Mucosa of descending colon (tissue), 3 donors: ENCODE data around the gene HSPA6. TPM values are rescaled to one million over a fixed set of nuclear protein-coding genes. Genes with fewer than 3 reads are reported as not detected.

Source experiments
- ATAC-seq: fragments of 200-7000 bp; cut with Tn5 transposase; one replicate; pipeline ENCODE4 v1.9.1; 2020; ENCODE audit warnings: mild to moderate bottlenecking, moderate library complexity
- DNase-seq, 3 donors: peaks; one replicate each; pipeline ENCODE4 v3.0.0-alpha.2; 2020
- H3K36me3 ChIP-seq: fragments of 200-600 bp; one replicate; pipeline ENCODE4 v1.8.0; 2021; ENCODE audit warnings: low read depth, mild to moderate bottlenecking
- H3K4me1 ChIP-seq: fragments of 200-600 bp; one replicate; pipeline ENCODE4 v1.8.0; 2021; ENCODE audit warnings: low read depth, mild to moderate bottlenecking
- H3K4me3 ChIP-seq: fragments of 200-600 bp; one replicate; pipeline ENCODE4 v1.8.0; 2021; ENCODE audit warnings: mild to moderate bottlenecking
- H3K9me3 ChIP-seq: fragments of 200-600 bp; one replicate; pipeline ENCODE4 v1.8.0; 2021; ENCODE audit warnings: mild to moderate bottlenecking
- CTCF ChIP-seq: fragments of 200-600 bp; IDR thresholded peaks from one replicate; pipeline ENCODE4 v1.8.0; 2022; ENCODE audit warnings: antibody characterized with exemption, mild to moderate bottlenecking
- intact Hi-C, 2 donors: fragments of 100-400 bp; cut with DNase I in 1 of 2; cut with micrococcal nuclease in 1 of 2; formaldehyde crosslinking; loops; one replicate each; pipeline versions ENCODE4 v1.11.0 to v1.11.1; 2022; cut with DNase I, micrococcal nuclease
- total RNA-seq, 3 donors: library from RNA; stranded (reverse); fragmentation: NEBNext Ultra II Directional in 2 of 3; extraction: Animal tissue kit (Norgen Biotek cat#: 25700) in 2 of 3; gene quantifications; one replicate each; pipeline versions ENCODE4 v1.2.1 to v1.2.4, GENCODE V29; 2021 to 2023
- donor health status: DM: no; HTN: no; CAD: no; lungs with moderate emphysema.
- donor health status: DM: no; HTN: no; CAD: no.
- donor health status: DM: no; HTN: yes; CAD: no.

Gene HSPA6
- total RNA-seq, 3 donors from 2014 or later, result 0.61 to 2.0 (median 1.8) TPM

GRCh38 chr1:161494091-161494735, 30.1 kb upstream of the HSPA6 start:
- H3K4me1 ChIP-seq, result no peaks in the 10 kb centered on the region
- TF ChIP-seq CTCF, result no peak
- DNase-seq (no peak), ATAC-seq (no peak)
- no peak overlapping the region for H3K4me3 ChIP-seq
- no peaks in the 10 kb centered on the region for H3K9me3 ChIP-seq
- intact Hi-C loops, result no loop called here
- H3K36me3 ChIP-seq, result no peaks in the 10 kb centered on the region

GRCh38 chr1:161495490-161495889, 28.9 kb upstream of the HSPA6 start:
- TF ChIP-seq CTCF, result no peak
- Histone ChIP-seq H3K9me3 (no peaks in the 10 kb centered on the region), H3K36me3 (no peaks in the 10 kb centered on the region), H3K4me1 (no peaks in the 10 kb centered on the region), H3K4me3 (no peak overlapping the region)
- ATAC-seq (no peak), DNase-seq (no peak)
- intact Hi-C loops, result no loop called here

- Histone ChIP-seq H3K36me3 (no peaks in the 10 kb centered on the region), H3K9me3 (no peaks in the 10 kb centered on the region), H3K4me3 (no peak overlapping the region), H3K4me1 (no peaks in the 10 kb centered on the region)
- DNase-seq (no peak), ATAC-seq (no peak)
- intact Hi-C loops, result no loop called here
- TF ChIP-seq CTCF, result no peak
Observed at GRCh38 chr1:161497961-161498360, 26.4 kb upstream of the HSPA6 start.

- intact Hi-C loops, result no loop called here
- no peak for ATAC-seq
- no peak for DNase-seq
Observed at GRCh38 chr1:161498646-161499045, 25.7 kb upstream of the HSPA6 start.

GRCh38 chr1:161499099-161500039, 25.0 kb upstream of the HSPA6 start:
- DNase-seq (peak in 1 of 3 donors; percentile 17), ATAC-seq (peak; percentile 23)
- no peaks in the 10 kb centered on the region for H3K36me3 ChIP-seq
- no peaks in the 10 kb centered on the region for H3K9me3 ChIP-seq
- no peak overlapping the region for H3K4me3 ChIP-seq
- intact Hi-C loops, result no loop called here
- no peaks in the 10 kb centered on the region for H3K4me1 ChIP-seq
- TF ChIP-seq CTCF, result no peak

More at GRCh38 chr1:161498646-161499045, 25.7 kb upstream of the HSPA6 start:
- TF ChIP-seq CTCF, result no peak
- no peak overlapping the region for H3K4me3 ChIP-seq
- no peaks in the 10 kb centered on the region for H3K36me3 ChIP-seq
- H3K9me3 ChIP-seq, result no peaks in the 10 kb centered on the region
- H3K4me1 ChIP-seq, result no peaks in the 10 kb centered on the region
